Activated CD4-positive, CD25-positive, alpha-beta regulatory T cell (primary cell): ENCODE data around the gene SYT11.
"Not testable (repeated sequence)": the region's sequence is repeated elsewhere in the genome, so short reads cannot be mapped to it uniquely, and the experiment has no call there.

Experiments
- DNase-seq, 4 experiments: peaks; one replicate each; lab custom pipeline; 2025; lab: John Stamatoyannopoulos, UW

Gene SYT11

DNA sequence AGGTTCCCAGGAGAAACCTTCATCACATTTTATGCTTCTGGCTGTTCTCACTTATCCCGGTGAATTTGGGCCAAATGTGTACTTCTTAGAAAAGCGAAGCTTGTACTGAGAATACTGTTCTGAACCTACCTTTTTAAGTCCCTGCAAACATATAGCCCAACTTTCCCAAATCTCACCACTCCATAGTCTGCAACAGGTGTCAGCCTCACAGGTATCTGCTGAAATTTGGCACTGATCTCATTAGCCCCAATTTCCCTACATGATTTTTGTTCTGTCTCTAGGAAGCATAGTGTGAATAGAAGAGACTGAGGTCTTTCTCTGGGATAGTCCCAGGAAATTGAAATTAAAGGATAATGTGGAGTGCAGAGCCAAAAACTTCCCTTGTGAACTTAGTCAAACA is 40.3 kb downstream of the SYT11 start:
- DNase-seq = no peak

DNA sequence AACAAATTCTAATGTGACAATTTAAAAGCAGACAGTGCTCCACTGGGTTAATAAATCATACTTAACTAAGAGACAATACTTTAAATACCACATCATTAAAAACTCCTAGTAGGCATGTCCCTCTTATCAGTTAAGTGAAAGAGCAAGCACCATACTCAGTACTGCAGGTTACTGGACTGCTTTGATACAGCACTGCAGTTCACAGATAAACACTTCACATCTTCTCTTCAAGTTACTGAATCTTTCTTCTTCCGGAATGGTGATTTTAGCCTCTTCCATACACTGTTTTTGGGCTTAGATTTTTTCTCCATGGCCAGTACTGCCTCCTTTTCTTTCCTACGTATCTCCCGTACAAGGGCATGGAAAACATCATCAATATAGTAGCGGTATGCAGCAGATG is 40.8 kb downstream of the SYT11 start:
- DNase-seq = no peak

DNA sequence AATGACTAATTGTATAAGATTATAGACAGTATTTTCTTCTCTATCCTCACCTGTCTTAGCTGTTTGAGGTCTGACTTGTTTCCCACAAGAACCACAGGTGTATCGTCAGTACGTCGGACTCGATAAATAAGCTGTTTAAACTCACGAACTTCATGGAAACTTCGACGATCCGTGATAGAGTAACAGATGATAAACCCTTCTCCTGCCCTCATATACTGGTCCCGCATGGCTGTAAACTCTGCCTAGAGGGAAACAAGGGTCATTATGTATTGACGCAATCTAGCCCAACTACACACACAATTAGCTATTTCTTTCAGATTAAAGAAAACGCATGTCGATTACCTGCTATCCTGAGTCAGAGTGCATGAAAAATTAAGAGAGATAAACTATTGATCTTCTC is 44.9 kb downstream of the SYT11 start:
- no peak for DNase-seq

DNA sequence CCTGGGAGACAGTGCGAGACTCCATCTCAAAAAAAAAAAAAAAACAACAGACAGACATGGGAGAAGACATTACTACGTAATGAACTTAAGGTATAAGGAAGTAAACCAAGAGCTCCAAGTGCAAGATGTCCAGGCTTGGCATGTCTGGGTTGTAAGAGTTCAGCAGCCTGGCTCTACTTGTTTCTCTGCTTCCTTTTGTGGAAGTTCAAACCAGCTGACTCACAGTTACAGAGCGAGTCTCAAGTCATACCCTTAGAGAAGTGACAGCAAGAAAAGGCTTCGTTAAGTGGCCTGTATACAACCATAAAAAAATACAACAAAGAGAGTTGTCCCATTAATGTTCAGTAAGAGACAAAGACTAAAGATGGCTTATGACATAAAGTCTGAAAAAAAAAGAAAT is 50.5 kb downstream of the SYT11 start:
- DNase-seq = no peak

DNA sequence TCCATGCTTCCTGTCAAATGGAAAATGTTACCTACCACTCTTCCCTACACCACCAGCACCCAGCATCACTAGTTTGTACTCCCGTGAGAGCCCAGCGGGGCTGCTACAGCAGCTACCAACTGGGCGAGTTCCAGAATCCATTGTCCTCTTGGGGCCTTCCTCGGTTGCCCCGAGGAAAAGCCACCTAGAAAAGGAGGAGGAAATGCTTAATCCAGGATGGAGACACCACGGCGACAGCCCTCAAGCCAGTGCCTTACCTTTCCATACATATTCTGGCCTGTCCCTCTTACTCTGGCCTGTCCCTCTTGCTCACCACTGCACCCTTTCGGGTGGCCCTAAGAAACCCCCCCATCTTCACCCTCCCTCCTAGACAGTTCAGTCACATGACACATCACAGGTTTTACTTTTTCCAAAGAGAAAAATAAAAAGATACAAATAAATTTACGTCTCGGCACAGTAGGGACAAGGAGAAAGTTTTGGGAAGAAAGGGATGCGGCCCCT is 51.3 kb downstream of the SYT11 start:
- no peak for DNase-seq

DNA sequence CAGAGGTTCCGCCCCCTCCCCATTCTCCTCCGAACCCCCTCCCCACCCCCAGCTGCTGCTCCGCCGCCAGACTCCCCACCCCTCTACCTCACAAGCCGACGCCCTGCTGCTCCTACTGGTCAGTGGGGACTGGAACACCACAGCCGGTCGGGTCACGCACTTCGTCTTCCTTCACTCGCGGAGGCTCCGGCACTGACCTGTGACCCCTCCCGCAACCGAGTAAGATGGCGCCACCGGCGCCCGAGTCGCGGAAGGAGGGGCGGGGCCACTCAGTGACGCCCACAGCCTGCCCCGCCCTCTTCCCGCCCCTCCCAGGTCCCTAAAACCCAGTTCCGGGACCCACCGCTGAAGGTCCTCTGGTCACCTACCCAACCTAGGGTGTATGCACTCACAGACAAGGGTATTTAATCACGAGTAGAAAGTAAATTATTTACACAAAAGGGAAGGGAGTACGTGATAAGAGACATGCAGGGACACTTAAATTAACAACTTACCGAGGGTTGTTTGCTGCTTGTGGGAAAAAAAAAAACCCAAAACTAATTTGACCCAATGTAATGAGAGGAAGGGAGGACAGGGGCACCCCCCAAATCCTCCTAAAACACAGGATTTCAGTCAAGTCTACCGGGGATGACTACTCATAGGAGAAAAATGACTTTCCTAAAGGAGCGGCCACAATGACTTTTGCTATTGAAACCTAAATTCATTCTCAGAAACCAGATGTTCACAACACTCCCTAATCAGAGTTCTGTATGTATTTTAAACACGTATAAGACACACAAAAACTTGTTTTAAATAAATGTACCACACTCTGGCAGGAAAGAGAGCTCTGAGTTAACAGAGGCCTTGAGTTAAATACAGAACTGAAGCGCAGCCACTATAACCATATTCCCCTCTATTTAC is 52.0 kb downstream of the SYT11 start, which contains the start of gene RIT1:
Gene RIT1 (minus strand): TSS at position 194 of the 900 bp plus-strand sequence. CDS start 588 bp downstream, outside the sequence.
- peak; percentile 65 to 75 (median 70) for DNase-seq

DNA sequence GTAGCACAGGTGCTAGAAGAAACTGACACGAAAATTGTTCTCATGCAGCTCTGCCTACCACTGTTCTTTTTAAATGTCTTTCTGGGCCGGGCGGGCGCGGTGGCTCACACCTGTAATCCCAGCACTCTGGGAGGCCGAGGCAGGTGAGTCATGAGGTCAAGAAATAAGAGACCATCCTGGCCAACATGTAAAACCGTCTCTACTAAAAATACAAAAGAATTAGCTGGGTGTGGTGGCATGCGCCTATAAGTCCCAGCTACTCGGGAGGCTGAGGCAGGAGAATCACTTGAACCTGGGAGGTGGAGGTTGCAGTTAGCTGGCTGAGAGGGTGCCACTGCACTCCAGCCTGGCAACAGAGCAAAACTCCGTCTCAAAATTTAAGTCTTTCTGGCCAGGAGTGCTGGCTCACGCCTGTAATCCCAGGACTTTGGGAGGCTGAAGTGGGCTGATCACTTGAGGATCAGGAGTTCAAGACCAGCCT is 52.7 kb downstream of the SYT11 start:
- DNase-seq = no peak

DNA sequence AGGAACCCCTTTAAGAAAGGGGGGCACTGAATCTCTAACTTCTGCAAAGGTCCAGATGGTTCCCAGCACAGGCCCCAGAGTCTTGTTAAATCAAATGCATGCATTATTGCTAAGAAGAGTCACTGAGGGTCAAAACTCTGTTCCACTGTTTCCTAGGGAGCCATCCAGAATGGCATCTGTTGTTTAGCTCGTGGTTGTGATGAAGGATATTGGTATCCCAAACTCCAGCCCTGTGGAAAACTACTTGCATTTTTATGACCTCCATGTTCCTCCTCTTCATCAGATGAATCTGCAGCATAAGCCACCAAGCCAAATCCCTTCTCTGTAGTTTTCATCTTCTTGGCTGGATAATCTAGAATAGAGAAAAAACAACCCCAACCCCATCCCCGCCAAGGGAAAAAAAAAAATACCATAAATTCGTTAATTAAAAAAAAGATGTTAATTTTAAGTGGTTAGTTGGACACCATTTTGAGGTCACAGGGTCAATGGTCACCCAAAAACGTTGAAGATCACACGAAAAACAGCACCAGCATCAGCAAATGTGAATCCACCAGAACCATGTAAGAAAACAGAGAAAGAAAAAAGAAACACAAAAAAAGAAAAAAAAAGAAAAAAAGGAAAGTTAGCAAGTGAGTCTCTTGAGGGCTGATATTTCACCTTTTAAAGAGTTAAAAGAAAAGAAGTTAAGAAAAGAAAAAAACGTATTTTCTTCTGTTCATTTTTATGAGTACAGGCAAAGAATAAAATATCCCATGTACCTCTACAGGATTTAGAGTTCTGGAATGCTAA is 54.8 kb downstream of the SYT11 start:
- no peak for DNase-seq

DNA sequence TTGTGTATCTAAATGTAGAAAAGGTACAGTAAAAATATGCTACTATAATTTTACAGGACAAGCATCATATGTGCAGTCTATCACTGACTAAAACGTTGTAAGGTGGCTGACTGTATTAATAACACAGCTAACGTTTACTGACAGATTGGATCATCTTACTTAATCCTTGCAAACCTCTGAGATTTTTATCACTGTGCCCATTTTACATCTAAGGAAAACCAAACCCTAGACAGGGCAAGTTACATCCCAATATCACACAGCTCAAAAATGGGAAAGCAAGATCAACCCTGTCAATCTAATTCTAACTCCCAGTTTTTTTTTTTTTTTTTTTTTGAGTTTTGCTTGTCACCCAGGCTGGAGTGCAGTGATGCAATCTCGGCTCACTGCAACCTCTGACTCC is 59.3 kb downstream of the SYT11 start:
- no peak for DNase-seq

DNA sequence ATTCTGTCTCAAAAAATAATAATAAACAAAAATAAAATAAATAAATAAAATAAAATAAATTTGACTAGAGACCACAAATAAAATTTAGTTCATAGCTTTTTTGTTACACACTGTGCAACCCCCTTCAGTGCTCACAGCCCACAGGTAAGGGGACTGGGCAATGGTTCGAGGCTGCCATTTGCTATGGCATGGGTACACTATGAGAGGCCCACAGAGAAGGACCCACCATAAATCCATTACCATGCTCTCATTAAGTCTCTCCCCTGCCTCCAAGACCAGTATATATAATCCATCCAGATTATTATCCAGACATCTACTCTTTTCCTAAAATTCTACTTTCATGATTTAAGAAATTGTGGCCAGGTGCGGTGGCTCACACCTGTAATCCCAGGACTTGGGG is 60.4 kb downstream of the SYT11 start:
- no peak for DNase-seq

DNA sequence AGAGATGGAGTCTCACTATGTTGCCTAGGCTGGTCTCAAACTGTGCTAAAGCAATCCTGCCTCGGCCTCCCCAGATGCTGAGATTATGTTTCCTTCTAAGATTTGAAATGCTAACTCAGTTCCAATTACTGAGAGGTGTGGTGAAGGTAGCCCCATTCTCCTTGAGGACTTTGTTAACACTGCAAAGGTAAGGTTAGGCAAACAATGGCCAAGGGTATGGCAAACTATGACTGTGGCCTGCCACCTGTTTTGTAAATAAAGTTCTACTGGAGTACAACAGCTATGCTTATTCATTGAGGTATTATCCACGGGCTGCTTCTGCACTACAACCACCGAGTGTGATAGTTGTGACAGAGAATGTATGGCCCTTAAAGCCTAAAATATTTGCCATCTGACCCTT is 61.4 kb downstream of the SYT11 start:
- DNase-seq = no peak

DNA sequence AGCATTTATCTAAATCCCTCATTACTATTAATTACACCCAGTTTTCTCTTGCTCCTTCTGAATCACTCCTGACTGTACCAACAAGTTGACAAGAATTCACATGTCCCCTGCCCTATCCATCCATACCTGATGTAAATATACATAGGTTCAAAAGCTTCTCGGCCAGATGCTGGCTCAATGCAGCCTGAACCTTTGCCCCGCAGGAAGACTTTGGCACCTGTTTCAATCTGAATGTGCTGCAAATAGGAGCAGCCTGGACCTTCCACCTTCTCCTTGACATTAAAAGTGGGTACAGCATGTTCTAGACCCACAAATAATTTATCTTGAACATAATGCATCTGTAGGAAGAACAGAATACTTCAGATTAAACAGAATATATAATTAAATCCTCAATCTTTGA is 66.1 kb downstream of the SYT11 start:
- no peak for DNase-seq

DNA sequence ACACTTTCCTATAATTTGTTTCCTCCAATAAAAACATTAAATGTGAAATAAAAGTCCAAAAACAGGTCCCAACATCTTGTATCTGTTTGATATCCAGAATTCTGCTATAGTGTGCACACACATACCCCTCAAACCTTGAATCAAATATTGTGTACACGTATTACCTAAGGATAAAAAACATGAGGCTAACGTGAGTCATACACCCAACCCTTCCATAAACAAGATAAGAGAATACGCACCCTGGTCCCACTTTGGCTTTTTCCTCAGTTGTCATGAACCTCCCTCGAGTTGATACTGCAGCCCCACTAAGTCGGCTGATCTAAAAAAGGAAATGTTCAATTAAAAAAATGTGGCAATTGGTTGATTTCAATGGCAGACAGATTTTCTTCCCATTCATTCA is 69.7 kb downstream of the SYT11 start:
- DNase-seq = no peak

DNA sequence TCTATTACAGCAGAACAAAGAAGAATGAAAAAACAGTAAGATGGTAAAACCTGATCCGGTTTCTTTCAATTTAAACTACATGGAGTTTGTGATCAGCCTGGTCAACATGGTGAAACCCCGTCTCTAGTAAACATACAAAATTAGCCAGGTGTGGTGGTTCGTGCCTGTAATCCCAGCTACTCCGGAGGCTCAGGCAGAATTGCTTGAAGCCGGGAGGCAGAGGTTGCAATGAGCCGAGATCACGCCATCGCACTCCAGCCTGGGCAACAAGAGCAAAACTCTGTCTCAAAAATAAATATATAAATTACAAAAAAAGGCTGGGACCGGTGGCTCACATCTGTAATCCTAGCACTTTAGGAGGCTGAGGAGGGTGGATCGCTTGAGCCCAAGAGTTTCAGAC is 71.4 kb downstream of the SYT11 start:
- DNase-seq = not testable (repeated sequence)

DNA sequence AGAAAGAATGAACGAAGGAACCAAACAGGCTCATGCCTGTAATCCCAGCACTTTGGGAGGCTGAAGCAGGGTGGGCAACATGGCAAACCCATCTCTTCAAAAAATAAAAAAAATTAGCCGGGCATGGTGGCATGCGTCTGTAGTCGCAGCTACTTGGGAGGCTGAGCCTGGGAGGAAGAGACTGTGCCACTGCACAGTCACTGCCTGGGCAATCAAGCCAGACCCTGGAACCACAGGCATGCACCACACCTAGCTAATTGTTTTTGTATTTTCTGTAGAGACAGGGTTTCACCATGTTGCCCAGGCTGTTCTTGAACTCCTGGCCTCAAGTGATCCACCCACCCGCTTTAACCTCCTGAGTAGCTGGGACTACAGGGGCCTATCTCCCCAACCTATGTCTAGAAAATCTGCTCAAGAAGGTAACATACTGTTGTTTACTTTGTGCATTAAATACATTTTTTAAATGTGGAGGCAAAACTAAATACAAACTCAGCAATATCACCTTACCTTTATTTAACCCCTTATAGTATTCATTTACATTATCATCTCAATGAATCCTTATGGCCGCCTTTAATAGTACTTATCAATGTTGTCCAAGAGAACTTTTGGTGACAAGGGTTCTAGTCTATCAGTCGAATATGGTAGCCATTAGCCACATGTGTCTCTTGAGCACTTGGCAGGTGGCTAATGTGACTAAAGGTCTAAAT is 72.1 kb downstream of the SYT11 start:
- no peak for DNase-seq

DNA sequence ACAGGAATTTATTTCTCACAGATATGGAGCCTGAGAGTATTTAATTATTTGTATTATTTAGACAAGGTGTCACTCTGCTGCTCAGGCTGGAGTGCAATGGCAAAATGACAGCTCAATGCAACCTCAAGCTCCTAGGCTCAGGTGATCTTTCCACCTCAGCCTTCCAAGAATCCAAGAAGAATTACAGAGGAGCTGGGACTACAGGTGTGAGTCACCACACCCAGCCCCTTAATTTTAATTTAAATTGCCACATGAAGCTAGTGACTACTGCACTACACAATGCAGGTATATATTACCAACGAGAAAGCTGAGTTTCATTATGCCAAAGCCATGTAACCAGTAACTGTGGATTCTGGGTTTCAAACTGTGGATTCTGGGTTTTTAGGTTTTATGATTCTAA is 72.7 kb downstream of the SYT11 start:
- DNase-seq = no peak

DNA sequence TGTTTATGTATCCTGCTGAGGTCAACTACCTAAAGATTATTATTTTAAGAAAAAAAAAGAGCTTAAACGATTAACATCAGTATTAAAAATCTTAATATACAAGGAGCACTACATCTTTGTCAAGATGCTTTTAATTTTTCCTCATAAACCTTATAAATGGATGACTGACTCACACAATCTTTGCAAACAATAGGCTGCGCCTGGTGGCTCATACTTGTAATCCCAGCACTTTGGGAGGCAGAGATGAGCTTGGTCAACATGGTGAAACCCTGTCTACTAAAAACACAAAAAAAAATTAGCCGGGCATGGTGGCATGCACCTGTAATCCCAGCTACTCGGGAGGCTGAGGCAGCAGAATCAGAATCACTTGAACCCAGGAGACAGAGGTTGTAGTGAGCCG is 73.1 kb downstream of the SYT11 start:
- DNase-seq = no peak

DNA sequence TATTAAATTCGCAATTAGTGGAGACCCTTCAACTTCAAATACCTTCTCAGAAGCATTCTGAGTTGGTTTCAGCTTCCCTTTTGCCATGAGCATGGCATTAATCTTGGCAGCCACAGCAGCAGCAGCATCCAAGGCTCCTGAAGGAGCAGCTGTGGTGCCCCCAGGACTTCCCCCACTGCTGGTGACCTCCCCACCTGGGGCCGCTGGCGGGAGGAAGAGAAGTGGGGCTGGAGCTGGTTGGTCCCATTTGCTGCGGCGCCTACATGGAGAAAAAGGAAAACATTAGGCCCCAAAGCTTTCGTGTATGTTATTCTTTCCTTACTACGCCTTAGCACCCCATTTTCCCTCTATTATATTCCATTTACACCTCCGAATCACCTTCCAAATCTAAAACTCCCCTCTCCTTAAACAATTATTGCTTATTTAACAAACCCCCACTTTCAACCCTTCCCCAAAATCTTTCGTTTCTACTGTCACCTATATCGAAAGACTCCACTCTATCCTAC is 74.3 kb downstream of the SYT11 start:
- DNase-seq = no peak

DNA sequence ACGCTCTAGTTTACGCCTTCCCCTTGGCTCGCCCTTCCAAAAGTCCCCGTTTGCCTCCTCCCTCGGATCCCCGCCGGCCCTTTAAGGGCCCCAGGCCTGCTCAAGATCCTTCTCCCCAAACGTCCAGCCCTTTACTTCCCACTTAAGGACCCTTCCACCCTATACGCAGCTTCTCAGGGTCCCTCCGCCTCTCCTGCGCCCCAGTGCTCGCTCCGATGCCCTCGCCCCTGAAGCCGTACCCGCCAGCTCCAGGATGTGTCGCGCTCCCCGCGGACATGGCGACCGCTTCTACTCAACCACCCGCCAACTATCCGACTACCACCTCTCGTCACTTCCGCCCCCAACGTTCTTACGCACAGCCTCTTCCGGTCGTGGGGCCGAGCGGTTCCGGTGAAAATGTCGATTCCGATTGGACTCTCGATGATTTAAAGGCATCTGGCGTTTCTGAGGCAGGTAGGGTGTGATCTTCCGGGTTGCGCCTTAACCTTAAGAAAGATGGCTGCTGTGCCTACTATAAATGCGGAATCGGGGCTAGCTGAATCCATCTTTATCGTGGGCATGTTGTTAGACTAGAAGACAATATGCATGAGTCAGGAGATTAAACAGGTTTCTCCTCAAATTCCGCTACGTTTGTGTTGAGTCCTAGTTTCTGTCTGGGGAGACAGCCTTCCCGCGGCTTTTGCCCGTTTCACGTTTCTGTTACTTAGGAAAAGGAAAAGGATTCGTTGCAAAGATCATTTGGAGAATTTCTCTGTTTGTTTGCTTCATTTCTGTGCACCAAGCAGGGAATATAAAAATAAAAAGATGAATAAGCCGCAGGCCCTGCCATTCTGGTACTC is 74.9 kb downstream of the SYT11 start, which contains the start of gene KHDC4:
Gene KHDC4 (minus strand): TSS at position 317 of the 839 bp plus-strand sequence. CDS start 40 bp downstream, at position 277.
- peak; percentile 81 to 91 (median 86) for DNase-seq
